ENCODE measurements around the gene CLP1. TPM values are rescaled to one million over a fixed set of nuclear protein-coding genes. Genes with fewer than 3 reads are reported as not detected.
A peak's percentile ranks its signal among the peaks of the same experiment; 100 is the strongest.

Gene CLP1
- total RNA-seq, 1 donor from 2014 or later: 17.7 TPM

DNA sequence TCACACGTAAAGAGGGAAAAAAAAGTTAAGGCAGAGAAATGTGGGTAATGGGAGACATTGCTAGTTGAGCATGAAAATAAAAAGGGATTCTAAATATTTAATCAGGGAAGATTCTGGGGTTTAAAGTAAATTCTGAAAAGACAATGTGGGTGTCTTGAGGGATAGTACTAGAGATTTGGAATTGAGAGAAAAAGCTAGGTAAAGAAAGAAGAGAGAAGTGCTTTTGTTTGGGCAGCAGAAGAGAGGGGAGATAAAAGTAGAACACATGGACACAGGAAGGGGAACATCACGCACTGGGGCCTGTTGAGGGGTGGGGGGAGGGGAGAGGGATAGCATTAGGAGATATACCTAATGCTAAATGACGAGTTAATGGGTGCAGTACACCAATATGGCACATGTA lies 4.4 kb upstream of the CLP1 start:
- Mint-ChIP-seq H3K9me3 (no peaks in the 10 kb centered on the region), H3K27ac (no peak overlapping the region), H3K4me1 (ENCODE audit: low read depth) (peaks cover 43% of the 10 kb centered on the region), H3K36me3 (ENCODE audit: low read depth) (peaks cover 5% of the 10 kb centered on the region), H3K4me3 (ENCODE audit: low read depth) (no peak overlapping the region), H3K27me3 (ENCODE audit: low read depth) (peaks cover 7% of the 10 kb centered on the region)
- DNase-seq (ENCODE audit: low spot score): no peak
- intact Hi-C loops (cut with micrococcal nuclease): no loop called here

DNA sequence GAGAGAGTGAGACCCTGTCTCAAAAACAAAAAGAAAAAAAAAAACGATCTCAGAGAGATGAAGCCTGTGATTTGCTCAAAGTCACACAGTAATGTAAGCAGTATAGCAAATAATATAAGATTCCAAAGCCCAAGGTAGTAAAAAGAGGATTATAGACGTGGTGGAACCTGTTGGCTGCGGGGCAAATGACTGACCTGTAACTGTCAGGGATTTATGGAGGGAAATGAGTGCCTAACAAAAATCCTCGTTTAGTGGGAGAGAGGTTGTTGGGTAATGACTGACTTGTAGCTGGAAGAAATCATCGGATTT lies 723 bp upstream of the CLP1 start:
- peak overlapping the region; percentile 60 for H3K27ac Mint-ChIP-seq
- intact Hi-C loops (cut with micrococcal nuclease): loop anchor here (1.0 to 2.0 kb wide), 5 partner anchors 10 to 921 kb away; partner anchors contain the start of genes MED19, SELENOH, TIMM10 and TMX2
- H3K4me1 Mint-ChIP-seq (ENCODE audit: low read depth): peaks cover 26% of the 10 kb centered on the region
- no peak for DNase-seq (ENCODE audit: low spot score)
- no peaks in the 10 kb centered on the region for H3K27me3 Mint-ChIP-seq (ENCODE audit: low read depth)
- H3K36me3 Mint-ChIP-seq (ENCODE audit: low read depth): peaks cover 30% of the 10 kb centered on the region
- H3K4me3 Mint-ChIP-seq (ENCODE audit: low read depth): peak overlapping the region; percentile 54
- no peaks in the 10 kb centered on the region for H3K9me3 Mint-ChIP-seq

DNA sequence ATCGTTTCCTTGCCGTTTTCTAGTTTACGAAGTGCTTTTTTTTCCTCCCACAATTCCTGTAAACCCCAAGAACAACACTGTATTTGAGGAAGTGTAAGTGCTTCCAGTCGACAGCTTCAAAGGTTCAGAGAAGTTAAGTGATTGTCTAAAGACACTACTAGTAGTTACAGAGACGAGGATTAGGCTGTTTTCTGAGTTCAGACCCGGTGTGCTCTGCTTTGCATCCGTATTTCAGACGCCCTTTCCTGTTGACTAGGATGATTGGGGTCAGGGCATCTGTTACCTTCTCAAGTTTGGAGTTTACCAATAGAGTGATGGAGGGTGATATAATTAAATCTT lies 430 bp downstream of the CLP1 start:
- peak overlapping the region; percentile 94 for H3K27ac Mint-ChIP-seq
- no peaks in the 10 kb centered on the region for H3K27me3 Mint-ChIP-seq (ENCODE audit: low read depth)
- intact Hi-C loops (cut with micrococcal nuclease): no loop called here
- no peaks in the 10 kb centered on the region for H3K9me3 Mint-ChIP-seq
- peak overlapping the region; percentile 99 for H3K4me3 Mint-ChIP-seq (ENCODE audit: low read depth)
- H3K4me1 Mint-ChIP-seq (ENCODE audit: low read depth): peaks cover 22% of the 10 kb centered on the region
- DNase-seq (ENCODE audit: low spot score): no peak
- peaks cover 39% of the 10 kb centered on the region for H3K36me3 Mint-ChIP-seq (ENCODE audit: low read depth)

DNA sequence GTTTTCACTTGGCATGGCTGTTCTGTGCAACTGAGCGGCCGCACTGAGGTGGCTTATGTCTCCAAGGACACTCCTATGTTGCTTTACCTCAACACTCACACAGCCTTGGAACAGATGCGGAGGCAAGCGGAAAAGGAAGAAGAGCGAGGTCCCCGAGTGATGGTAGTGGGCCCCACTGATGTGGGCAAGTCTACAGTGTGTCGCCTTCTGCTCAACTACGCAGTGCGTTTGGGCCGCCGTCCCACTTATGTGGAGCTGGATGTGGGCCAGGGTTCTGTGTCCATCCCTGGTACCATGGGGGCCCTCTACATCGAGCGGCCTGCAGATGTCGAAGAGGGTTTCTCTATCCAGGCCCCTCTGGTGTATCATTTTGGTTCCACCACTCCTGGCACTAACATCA lies 2.1 kb downstream of the CLP1 start:
- Mint-ChIP-seq H3K4me3 (ENCODE audit: low read depth) (no peak overlapping the region), H3K9me3 (no peaks in the 10 kb centered on the region), H3K4me1 (ENCODE audit: low read depth) (peaks cover 20% of the 10 kb centered on the region), H3K27me3 (ENCODE audit: low read depth) (no peaks in the 10 kb centered on the region), H3K36me3 (ENCODE audit: low read depth) (peaks cover 39% of the 10 kb centered on the region), H3K27ac (no peak overlapping the region)
- DNase-seq (ENCODE audit: low spot score): no peak
- intact Hi-C loops (cut with micrococcal nuclease): loop anchor here (10.0 kb wide), 1 partner anchor 1485 kb away; the partner anchor contains the start of gene FAM111A

DNA sequence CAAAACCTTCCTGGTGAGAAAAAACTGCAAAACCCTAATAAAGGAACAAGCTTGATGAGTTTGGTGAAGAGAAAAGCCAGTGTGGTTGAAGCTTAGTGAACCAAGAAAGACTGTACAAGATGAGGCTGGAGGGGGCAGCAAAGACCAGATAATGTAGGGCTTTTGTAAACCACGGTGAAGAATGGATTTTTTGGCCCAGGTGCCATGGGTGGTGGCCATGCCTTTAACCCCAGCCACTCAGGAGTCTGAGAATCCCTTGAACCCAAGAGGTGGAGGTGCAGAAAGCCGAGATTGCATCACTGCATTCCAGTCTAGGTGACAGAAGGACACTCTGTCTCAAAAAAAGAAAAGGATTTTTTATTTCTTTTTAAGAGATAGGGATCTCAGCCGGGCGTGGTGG lies 5.3 kb downstream of the CLP1 start:
- no peaks in the 10 kb centered on the region for H3K27me3 Mint-ChIP-seq (ENCODE audit: low read depth)
- peaks cover 21% of the 10 kb centered on the region for H3K4me1 Mint-ChIP-seq (ENCODE audit: low read depth)
- no peak overlapping the region for H3K4me3 Mint-ChIP-seq (ENCODE audit: low read depth)
- H3K9me3 Mint-ChIP-seq: no peaks in the 10 kb centered on the region
- peaks cover 36% of the 10 kb centered on the region for H3K36me3 Mint-ChIP-seq (ENCODE audit: low read depth)
- no peak for DNase-seq (ENCODE audit: low spot score)
- H3K27ac Mint-ChIP-seq: no peak overlapping the region
- intact Hi-C loops (cut with micrococcal nuclease): loop anchor here (10.0 kb wide), 1 partner anchor 1482 kb away; the partner anchor contains the start of gene FAM111A

DNA sequence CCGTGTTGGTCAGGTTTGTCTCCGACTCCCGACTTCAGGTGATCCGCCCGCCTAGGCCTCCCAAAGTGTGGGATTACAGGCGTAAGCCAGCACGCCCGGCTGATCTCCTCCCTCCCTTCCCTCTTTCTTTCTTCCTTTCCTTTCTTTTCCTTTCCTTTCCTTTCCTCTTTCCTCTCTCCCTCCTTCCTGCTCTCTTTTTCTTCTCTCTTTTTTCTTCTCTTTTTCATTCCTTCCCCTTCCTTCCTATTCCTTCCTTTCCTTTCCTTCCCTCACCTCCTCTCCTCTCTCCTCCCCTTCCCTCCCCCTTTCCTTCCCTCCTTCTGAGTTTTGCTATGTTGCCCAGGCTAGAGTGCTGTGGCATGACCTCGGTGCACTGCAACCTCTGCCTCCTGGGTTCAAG lies 6.4 kb downstream of the CLP1 start:
- H3K4me3 Mint-ChIP-seq (ENCODE audit: low read depth): no peak overlapping the region
- no peaks in the 10 kb centered on the region for H3K27me3 Mint-ChIP-seq (ENCODE audit: low read depth)
- peaks cover 36% of the 10 kb centered on the region for H3K36me3 Mint-ChIP-seq (ENCODE audit: low read depth)
- DNase-seq (ENCODE audit: low spot score): no peak
- peaks cover 19% of the 10 kb centered on the region for H3K4me1 Mint-ChIP-seq (ENCODE audit: low read depth)
- H3K27ac Mint-ChIP-seq: no peak overlapping the region
- intact Hi-C loops (cut with micrococcal nuclease): loop anchor here (10.0 kb wide), 1 partner anchor 1481 kb away; the partner anchor contains the start of gene FAM111A
- no peaks in the 10 kb centered on the region for H3K9me3 Mint-ChIP-seq

DNA sequence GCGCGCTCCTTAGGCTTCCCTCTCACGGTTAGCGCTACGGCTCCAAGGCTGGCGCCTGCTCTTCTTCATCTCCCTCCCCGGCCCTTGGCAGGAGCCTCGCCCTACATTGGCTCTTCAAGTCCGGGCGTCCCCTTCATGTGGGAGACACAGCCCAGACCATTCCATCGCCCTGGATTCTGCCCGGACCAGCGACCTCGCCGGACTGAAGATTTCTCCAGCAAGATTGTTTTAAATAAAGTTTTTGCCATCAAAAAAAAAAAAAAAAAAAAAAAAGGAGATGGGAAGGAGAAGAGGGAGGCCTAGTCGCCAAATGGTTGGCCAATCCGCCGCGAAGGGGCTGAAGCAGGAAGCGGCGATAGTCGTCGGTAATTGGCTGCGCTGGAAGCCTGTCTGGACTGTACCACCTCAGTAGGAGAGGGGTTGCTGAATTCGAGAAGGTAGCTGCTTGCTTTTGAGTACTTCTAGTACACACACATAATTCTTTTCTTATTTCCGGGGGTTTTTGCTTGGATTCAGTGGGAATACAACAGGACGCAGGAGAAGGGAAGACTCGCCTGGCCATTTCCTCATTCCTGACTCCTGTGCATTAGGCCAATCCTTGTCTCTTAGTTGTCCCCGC lies 9.7 kb downstream of the CLP1 start:
- intact Hi-C loops (cut with micrococcal nuclease): loop anchor here (1.0 to 10.0 kb wide), 10 partner anchors 10 to 1478 kb away; partner anchors contain the start of genes CLP1, FAM111A, MED19 and SELENOH
- peak; percentile 90 for DNase-seq (ENCODE audit: low spot score)

DNA sequence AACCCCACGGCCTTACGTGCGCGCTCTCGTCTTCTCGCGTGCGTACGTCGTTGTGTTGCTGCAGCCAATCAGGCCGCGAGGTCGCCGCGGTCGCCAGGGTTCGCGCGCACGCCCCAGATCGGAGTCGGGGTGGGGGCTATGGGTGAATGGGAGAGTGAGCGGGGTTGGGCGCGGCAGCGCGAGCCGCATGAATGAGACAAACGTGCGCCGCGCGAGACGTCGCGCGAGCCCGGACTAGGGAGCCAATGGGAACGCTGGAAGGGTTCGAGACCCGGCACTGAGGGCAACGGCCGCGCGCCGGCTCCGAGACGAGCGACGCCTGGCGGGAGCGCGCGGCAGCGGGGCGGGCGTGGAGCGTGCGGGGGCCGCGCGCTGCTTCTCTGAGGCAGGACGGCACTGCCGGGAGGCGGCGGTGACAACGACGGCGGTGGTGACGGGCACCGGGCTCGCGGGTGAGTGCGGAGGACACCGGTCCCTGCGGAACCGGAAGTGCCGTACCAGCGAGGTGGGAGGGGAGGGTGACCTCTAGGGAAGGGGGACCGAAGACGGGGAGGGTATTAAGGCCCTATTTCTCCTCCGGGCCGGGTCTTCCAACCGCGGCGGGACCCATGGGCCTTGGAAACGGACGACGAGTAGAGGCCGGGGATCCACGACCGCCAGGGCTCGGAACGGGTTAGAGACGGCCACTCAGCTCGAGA lies 10.3 kb downstream of the CLP1 start, which contains the start of gene ZDHHC5:
Gene ZDHHC5 (plus strand): TSS at position 379 of the 698 bp plus-strand sequence. CDS start 4,977 bp downstream, outside the sequence.
- Mint-ChIP-seq H3K4me3 (ENCODE audit: low read depth) (peak within 1 kb of the TSS; percentile 99), H3K27me3 (ENCODE audit: low read depth) (no peaks in the 10 kb centered on the region), H3K27ac (peak within 1 kb of the TSS; percentile 99), H3K9me3 (no peaks in the 10 kb centered on the region), H3K36me3 (ENCODE audit: low read depth) (peaks cover 29% of the 10 kb centered on the region), H3K4me1 (ENCODE audit: low read depth) (peaks cover 29% of the 10 kb centered on the region)
- intact Hi-C loops (cut with micrococcal nuclease): loop anchor here (1.0 to 10.0 kb wide), 11 partner anchors 11 to 1477 kb away; partner anchors contain the start of genes CLP1, FAM111A, MED19 and SELENOH
- peak; percentile 100 for DNase-seq (ENCODE audit: low spot score)

More for the DNA sequence above, 9.7 kb downstream of the CLP1 start:
- Mint-ChIP-seq H3K4me3 (ENCODE audit: low read depth) (peak overlapping the region; percentile 99), H3K9me3 (no peaks in the 10 kb centered on the region), H3K36me3 (ENCODE audit: low read depth) (peaks cover 30% of the 10 kb centered on the region), H3K27ac (peak overlapping the region; percentile 99), H3K4me1 (ENCODE audit: low read depth) (peaks cover 29% of the 10 kb centered on the region), H3K27me3 (ENCODE audit: low read depth) (no peaks in the 10 kb centered on the region)

DNA sequence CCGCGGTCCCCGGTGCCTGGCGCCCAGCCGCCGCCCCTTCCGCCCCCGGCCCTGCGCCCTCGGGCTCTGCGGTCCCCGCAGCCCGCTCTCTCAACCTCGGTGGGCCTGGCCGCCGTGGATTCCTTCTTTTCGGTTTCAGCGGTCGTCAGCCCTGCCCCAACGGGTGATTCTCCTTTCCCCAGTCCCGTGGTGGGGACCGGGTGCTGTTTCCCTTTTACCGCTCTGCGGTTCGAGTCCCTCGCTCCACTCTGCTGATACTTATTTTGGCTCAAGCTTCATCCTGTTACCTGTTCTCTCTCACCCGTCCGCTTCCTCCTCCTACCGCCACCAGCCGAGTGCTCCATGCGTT lies 10.8 kb downstream of the CLP1 start:
- H3K4me1 Mint-ChIP-seq (ENCODE audit: low read depth): peaks cover 33% of the 10 kb centered on the region
- intact Hi-C loops (cut with micrococcal nuclease): loop anchor here (1.0 to 10.0 kb wide), 4 partner anchors 124 to 1476 kb away; partner anchors contain the start of genes FAM111A and SLC43A3
- peak overlapping the region; percentile 99 for H3K4me3 Mint-ChIP-seq (ENCODE audit: low read depth)
- H3K27me3 Mint-ChIP-seq (ENCODE audit: low read depth): no peaks in the 10 kb centered on the region
- H3K9me3 Mint-ChIP-seq: no peaks in the 10 kb centered on the region
- H3K36me3 Mint-ChIP-seq (ENCODE audit: low read depth): peaks cover 35% of the 10 kb centered on the region
- peak overlapping the region; percentile 99 for H3K27ac Mint-ChIP-seq
- no peak for DNase-seq (ENCODE audit: low spot score)

DNA sequence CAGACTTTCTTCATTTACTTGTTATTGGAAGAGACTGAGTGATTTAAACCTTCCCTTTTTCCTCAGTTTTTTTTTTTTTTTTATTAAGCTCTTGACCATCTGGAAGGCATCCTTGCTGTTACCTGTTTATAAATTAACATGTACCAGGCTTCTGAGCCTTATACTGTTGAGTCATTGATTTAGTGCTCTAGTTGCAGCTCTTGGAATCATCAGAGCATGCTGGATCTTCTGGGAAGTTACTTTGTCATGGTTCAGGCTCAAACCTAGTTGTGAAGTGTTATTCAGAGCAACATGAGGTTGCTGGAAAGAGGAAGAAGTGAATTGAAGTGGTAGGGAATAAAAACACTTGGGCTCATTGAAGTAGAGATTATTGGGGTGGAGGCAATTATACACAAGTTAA lies 16.7 kb downstream of the CLP1 start:
- H3K27me3 Mint-ChIP-seq (ENCODE audit: low read depth): no peaks in the 10 kb centered on the region
- H3K9me3 Mint-ChIP-seq: no peaks in the 10 kb centered on the region
- peaks cover 74% of the 10 kb centered on the region for H3K36me3 Mint-ChIP-seq (ENCODE audit: low read depth)
- no peak for DNase-seq (ENCODE audit: low spot score)
- no peak overlapping the region for H3K27ac Mint-ChIP-seq
- intact Hi-C loops (cut with micrococcal nuclease): no loop called here
- peaks cover 44% of the 10 kb centered on the region for H3K4me1 Mint-ChIP-seq (ENCODE audit: low read depth)
- H3K4me3 Mint-ChIP-seq (ENCODE audit: low read depth): no peak overlapping the region

DNA sequence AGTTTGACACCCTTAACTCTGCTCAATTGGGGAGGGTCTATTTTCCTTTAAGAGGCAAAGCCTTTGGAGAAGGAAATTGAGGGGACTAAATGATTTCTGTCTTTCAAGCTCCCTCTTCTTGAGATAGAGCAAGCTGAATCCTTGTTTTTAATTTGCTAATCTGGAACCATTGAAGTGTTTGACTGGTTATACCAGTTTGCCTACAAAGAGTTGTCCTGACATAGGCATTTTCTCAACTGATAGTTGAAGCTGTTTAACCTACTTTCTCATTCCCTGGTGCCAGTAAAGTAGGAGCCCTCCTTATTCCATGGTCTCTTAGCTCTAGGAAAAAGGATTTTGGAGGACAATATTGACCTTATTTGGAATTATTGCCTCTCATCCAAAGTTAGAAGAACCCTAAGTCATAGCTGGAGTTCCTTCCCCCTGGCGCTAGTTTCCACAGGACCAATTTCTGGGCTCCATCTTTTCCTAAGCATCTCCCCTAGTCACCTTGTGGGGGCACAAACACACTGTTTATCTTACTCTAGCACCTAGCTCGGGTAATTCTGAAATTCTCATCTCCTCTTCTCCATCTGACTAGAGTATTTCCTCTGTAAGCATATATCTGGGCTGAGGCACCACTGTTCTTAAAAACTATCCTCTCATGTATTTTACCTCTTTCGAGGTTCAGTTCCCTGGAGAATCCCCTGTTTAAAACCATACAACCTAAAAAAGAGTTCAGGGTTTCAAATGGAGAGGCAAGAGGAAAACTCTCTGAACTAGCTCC lies 17.8 kb downstream of the CLP1 start:
- Mint-ChIP-seq H3K4me1 (ENCODE audit: low read depth) (peaks cover 43% of the 10 kb centered on the region), H3K27me3 (ENCODE audit: low read depth) (no peaks in the 10 kb centered on the region), H3K36me3 (ENCODE audit: low read depth) (peaks cover 75% of the 10 kb centered on the region), H3K27ac (peak overlapping the region; percentile 3), H3K9me3 (no peaks in the 10 kb centered on the region), H3K4me3 (ENCODE audit: low read depth) (no peak overlapping the region)
- DNase-seq (ENCODE audit: low spot score): no peak
- intact Hi-C loops (cut with micrococcal nuclease): no loop called here

DNA sequence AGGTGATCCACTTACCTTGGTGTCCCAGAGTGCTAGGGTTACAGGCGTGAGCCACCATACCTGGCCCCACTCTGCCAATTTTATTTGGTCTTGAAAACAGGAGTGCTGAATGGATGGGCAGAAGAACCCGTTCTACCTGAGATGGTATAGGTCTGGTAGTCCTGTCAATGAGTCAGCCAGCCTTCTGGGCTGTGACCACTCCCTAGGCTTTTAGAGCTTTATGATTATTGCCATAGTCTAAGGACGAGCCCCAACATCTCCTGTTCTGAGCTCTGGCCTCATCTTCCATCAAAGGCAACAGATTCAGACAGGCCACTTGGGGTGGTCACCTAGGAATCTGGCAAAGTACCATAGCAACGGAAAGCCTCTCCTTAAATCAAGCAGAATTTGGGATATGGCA lies 21.8 kb downstream of the CLP1 start:
- Mint-ChIP-seq H3K4me3 (ENCODE audit: low read depth) (no peak overlapping the region), H3K4me1 (ENCODE audit: low read depth) (peaks cover 39% of the 10 kb centered on the region), H3K9me3 (no peaks in the 10 kb centered on the region), H3K36me3 (ENCODE audit: low read depth) (peaks cover 73% of the 10 kb centered on the region), H3K27me3 (ENCODE audit: low read depth) (no peaks in the 10 kb centered on the region), H3K27ac (no peak overlapping the region)
- intact Hi-C loops (cut with micrococcal nuclease): no loop called here
- no peak for DNase-seq (ENCODE audit: low spot score)

DNA sequence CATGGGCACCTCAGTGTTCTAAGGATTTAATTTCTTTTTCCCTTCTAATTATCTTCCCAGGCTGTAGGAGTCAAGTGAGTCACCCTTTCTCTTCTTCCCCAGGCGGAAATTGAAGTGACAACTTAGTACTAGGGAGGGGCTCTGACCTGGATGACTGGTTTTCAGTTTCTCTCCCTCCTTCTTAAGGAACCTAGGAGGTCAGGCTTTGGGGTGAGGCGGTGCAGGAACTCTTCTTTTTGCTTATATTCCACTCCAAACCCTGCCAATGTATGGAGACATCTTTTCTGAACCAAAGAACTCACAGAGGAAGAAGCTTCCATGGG lies 23.0 kb downstream of the CLP1 start:
- Mint-ChIP-seq H3K27me3 (ENCODE audit: low read depth) (no peaks in the 10 kb centered on the region), H3K36me3 (ENCODE audit: low read depth) (peaks cover 69% of the 10 kb centered on the region), H3K4me3 (ENCODE audit: low read depth) (no peak overlapping the region), H3K9me3 (no peaks in the 10 kb centered on the region), H3K27ac (peak overlapping the region; percentile 65), H3K4me1 (ENCODE audit: low read depth) (peaks cover 33% of the 10 kb centered on the region)
- intact Hi-C loops (cut with micrococcal nuclease): no loop called here
- DNase-seq (ENCODE audit: low spot score): no peak

Measured in activated T-helper 2 cell treated with anti-CD3 and anti-CD28 coated beads, Interferon-gamma antibody, Interleukin-2, Interleukin-4, amounts not matched to agents 10 μg/mL and 5 μg/mL and 100 μg/mL, durations not matched to agents 14 hours and 24 hours and 36 hours (primary cell).